NCI-H2171 (cell line): ENCODE measurements around the gene DGCR6L.
"Not testable (repeated sequence)": the region's sequence is repeated elsewhere in the genome, so short reads cannot be mapped to it uniquely, and the experiment has no call there.

ENCODE experiments used
- DNase-seq: peaks from one replicate; lab custom pipeline; 2025; lab: John Stamatoyannopoulos, UW

The DGCR6L gene

GRCh38 chr22:20319745-20320658, at the start of gene DGCR6L:
TSS of gene DGCR6L (minus strand) at chr22:20320060. CDS start at chr22:20319988, 72 bp downstream.
- peak; percentile 97 for DNase-seq

GRCh38 chr22:20368875-20369274, 49.0 kb upstream of the DGCR6L start:
- not testable (repeated sequence) for DNase-seq

- DNase-seq = not testable (repeated sequence)
Measured at GRCh38 chr22:20366841-20367240, 47.0 kb upstream of the DGCR6L start.

GRCh38 chr22:20364335-20365260, 44.7 kb upstream of the DGCR6L start:
- DNase-seq = not testable (repeated sequence)

GRCh38 chr22:20362403-20362802, 42.5 kb upstream of the DGCR6L start:
- not testable (repeated sequence) for DNase-seq

GRCh38 chr22:20361752-20362229, 41.9 kb upstream of the DGCR6L start:
- DNase-seq = not testable (repeated sequence)

- DNase-seq = not testable (repeated sequence)
Measured at GRCh38 chr22:20360866-20361751, 41.2 kb upstream of the DGCR6L start.

- not testable (repeated sequence) for DNase-seq
Measured at GRCh38 chr22:20360261-20360660, 40.4 kb upstream of the DGCR6L start.

GRCh38 chr22:20358503-20359239, 38.8 kb upstream of the DGCR6L start:
- DNase-seq = not testable (repeated sequence)

- DNase-seq = not testable (repeated sequence)
Measured at GRCh38 chr22:20357967-20358366, 38.1 kb upstream of the DGCR6L start.

- DNase-seq = not testable (repeated sequence)
Measured at GRCh38 chr22:20356906-20357305, 37.0 kb upstream of the DGCR6L start.

GRCh38 chr22:20355939-20356636, 36.2 kb upstream of the DGCR6L start:
- DNase-seq = not testable (repeated sequence)

- DNase-seq = no peak
Measured at GRCh38 chr22:20354238-20354975, 34.5 kb upstream of the DGCR6L start.

GRCh38 chr22:20352536-20352935, 32.7 kb upstream of the DGCR6L start:
- DNase-seq = not testable (repeated sequence)

GRCh38 chr22:20346553-20346952, 26.7 kb upstream of the DGCR6L start:
- DNase-seq = not testable (repeated sequence)

GRCh38 chr22:20338291-20338690, 18.4 kb upstream of the DGCR6L start:
- not testable (repeated sequence) for DNase-seq

- DNase-seq = not testable (repeated sequence)
Measured at GRCh38 chr22:20337807-20338206, 17.9 kb upstream of the DGCR6L start.

GRCh38 chr22:20336561-20336960, 16.7 kb upstream of the DGCR6L start:
- DNase-seq = not testable (repeated sequence)

- DNase-seq = not testable (repeated sequence)
Measured at GRCh38 chr22:20328569-20328930, 8.7 kb upstream of the DGCR6L start.
